IMR-90 (cell line): ENCODE measurements around the gene TNKS1BP1. TPM values are rescaled to one million over a fixed set of nuclear protein-coding genes. Genes with fewer than 3 reads are reported as not detected.

ENCODE experiments used
- ATAC-seq: fragments of 200-7000 bp; cut with Tn5 transposase; 2 replicates; pipeline ENCODE4 v1.9.1; 2020; ENCODE audit warnings: low read depth, mild to moderate bottlenecking, moderate library complexity
- BruUV-seq: library from RNA; stranded (reverse); fragments of 400-500 nt; replicated peaks from 2 replicates; lab custom pipeline; 2021; lab: Mats Ljungman, UMichigan
- CTCF ChIA-PET: fragments of 300-600 bp; formaldehyde crosslinking; extraction: SDS; loops from one replicate; lab custom pipeline; 2021; ENCODE audit warnings: antibody characterized with exemption; lab: Yijun Ruan, JAX
- POLR2A ChIA-PET: fragments of 300-600 bp; sonication (Branson Sonifier 250); formaldehyde crosslinking; loops from one replicate; lab custom pipeline; 2022; ENCODE audit warnings: antibody characterized with exemption; ENCODE audit not compliant: unreplicated experiment; lab: Charles Lee
- DNase-seq: peaks from one replicate; pipeline ENCODE4 v3.0.0; 2013
- H2AFZ ChIP-seq: replicated peaks from 2 replicates; pipeline ENCODE3; 2013; ENCODE audit warnings: low read length, mild to moderate bottlenecking; ENCODE audit not compliant: poor library complexity
- H2AK5ac ChIP-seq: 2 replicates; pipeline ENCODE4 v1.6.1; 2013; ENCODE audit warnings: low read depth, low read length, inconsistent platforms
- H2AK9ac ChIP-seq: replicated peaks from 2 replicates; pipeline ENCODE3; 2013; ENCODE audit warnings: mild to moderate bottlenecking, low read depth, low read length, moderate library complexity; ENCODE audit not compliant: poor library complexity
- H2BK120ac ChIP-seq: 2 replicates; pipeline ENCODE4 v1.6.1; 2013; ENCODE audit warnings: low read depth, low read length, inconsistent platforms
- H2BK15ac ChIP-seq: 3 replicates; pipeline ENCODE4 v1.6.1; 2013; ENCODE audit warnings: low read depth, low read length, inconsistent platforms
- H2BK20ac ChIP-seq: 2 replicates; pipeline ENCODE4 v1.6.1; 2013; ENCODE audit warnings: low read depth, mild to moderate bottlenecking, inconsistent platforms, low read length, moderate library complexity
- H2BK5ac ChIP-seq: 2 replicates; pipeline ENCODE4 v1.6.1; 2013; ENCODE audit warnings: mild to moderate bottlenecking, low read depth, low read length, inconsistent platforms; ENCODE audit not compliant: poor library complexity, severe bottlenecking
- H3K14ac ChIP-seq: replicated peaks from 2 replicates; pipeline ENCODE4 v1.6.1; 2013; ENCODE audit warnings: low read depth, low read length, inconsistent platforms
- H3K18ac ChIP-seq: 2 replicates; pipeline ENCODE4 v1.6.1; 2013; ENCODE audit warnings: low read depth, low read length, control low read depth
- H3K23ac ChIP-seq: 2 replicates; pipeline ENCODE4 v1.6.1; 2013; ENCODE audit warnings: low read depth, low read length, inconsistent platforms
- H3K27ac ChIP-seq: 2 replicates; pipeline ENCODE4 v1.5.1; 2013; ENCODE audit warnings: mild to moderate bottlenecking, control low read depth, low read length; ENCODE audit not compliant: insufficient read depth
- H3K27me3 ChIP-seq: 2 replicates; pipeline ENCODE4 v1.6.1; 2013; ENCODE audit warnings: low read length; ENCODE audit not compliant: control insufficient read depth, insufficient read depth
- H3K36me3 ChIP-seq: 2 replicates; pipeline ENCODE4 v1.6.1; 2013; ENCODE audit warnings: low read length, mixed read lengths; ENCODE audit not compliant: control insufficient read depth, insufficient read depth
- H3K4ac ChIP-seq: 2 replicates; pipeline ENCODE4 v1.6.1; 2013; ENCODE audit warnings: low read depth, low read length, inconsistent platforms
- H3K4me1 ChIP-seq: 2 replicates; pipeline ENCODE4 v1.6.1; 2013; ENCODE audit warnings: low read length, mixed read lengths; ENCODE audit not compliant: control insufficient read depth, insufficient read depth
- H3K4me2 ChIP-seq: 2 replicates; pipeline ENCODE4 v1.6.1; 2013; ENCODE audit warnings: low read depth, mild to moderate bottlenecking, control low read depth, low read length, moderate library complexity
- H3K4me3 ChIP-seq: 2 replicates; pipeline ENCODE4 v1.5.1; 2013; ENCODE audit warnings: low read depth, mild to moderate bottlenecking, control low read depth, low read length, moderate library complexity; ENCODE audit not compliant: insufficient read depth
- H3K56ac ChIP-seq: 2 replicates; pipeline ENCODE4 v1.6.1; 2013; ENCODE audit warnings: low read length, inconsistent platforms; ENCODE audit not compliant: insufficient read depth; ENCODE audit errors: extremely low read depth
- H3K79me1 ChIP-seq, 2 experiments: 2 replicates each; pipeline ENCODE4 v1.6.1; 2013; ENCODE audit warnings: low read length in 2 of 2, inconsistent platforms in 1 of 2, low read depth in 1 of 2
- H3K9ac ChIP-seq: 2 replicates; pipeline ENCODE4 v1.6.1; 2013; ENCODE audit warnings: low read depth, low read length, control low read depth
- H3K9me1 ChIP-seq: 2 replicates; pipeline ENCODE4 v1.6.1; 2013; ENCODE audit warnings: low read length, inconsistent platforms; ENCODE audit not compliant: insufficient read depth
- H3K9me3 ChIP-seq: 2 replicates; pipeline ENCODE4 v1.6.1; 2013; ENCODE audit warnings: low read length; ENCODE audit not compliant: control insufficient read depth, insufficient read depth
- H4K20me1 ChIP-seq: 2 replicates; pipeline ENCODE4 v1.6.1; 2013; ENCODE audit warnings: low read length, inconsistent platforms; ENCODE audit not compliant: insufficient read depth
- H4K5ac ChIP-seq: 2 replicates; pipeline ENCODE4 v1.6.1; 2013; ENCODE audit warnings: mild to moderate bottlenecking, low read depth, low read length, control low read depth
- H4K8ac ChIP-seq, 2 experiments: 2 replicates each; pipeline ENCODE4 v1.6.1; 2013; ENCODE audit warnings: low read depth in 2 of 2, low read length in 2 of 2, control low read depth in 1 of 2, inconsistent platforms in 1 of 2
- H4K91ac ChIP-seq: 2 replicates; pipeline ENCODE4 v1.6.1; 2013; ENCODE audit warnings: low read depth, low read length, inconsistent platforms; ENCODE audit not compliant: insufficient read depth
- CHD1 ChIP-seq: IDR thresholded peaks from 2 replicates; pipeline ENCODE4 v1.6.1; 2012; ENCODE audit warnings: low read depth, low read length, improper control_type of control experiment
- CTCF ChIP-seq: conservative IDR thresholded peaks from 2 replicates; pipeline ENCODE4 v1.5.1; 2012; ENCODE audit warnings: mild to moderate bottlenecking, low read depth, low read length, improper control_type of control experiment
- ELK1 ChIP-seq: fragments of 150-350 bp; IDR thresholded peaks from 2 replicates; pipeline ENCODE4 v1.6.1; 2016; ENCODE audit warnings: low read depth, mild to moderate bottlenecking, low read length, moderate library complexity, borderline replicate concordance
- FOS ChIP-seq: fragments of 150-350 bp; IDR thresholded peaks from 2 replicates; pipeline ENCODE4 v1.6.1; 2016; ENCODE audit warnings: low read depth, low read length
- MAFK ChIP-seq: IDR thresholded peaks from 2 replicates; pipeline ENCODE4 v1.6.1; 2012; ENCODE audit warnings: low read depth, low read length, improper control_type of control experiment
- MAZ ChIP-seq: IDR thresholded peaks from 2 replicates; pipeline ENCODE4 v1.6.1; 2012; ENCODE audit warnings: low read depth, mild to moderate bottlenecking, low read length, improper control_type of control experiment, moderate library complexity, borderline replicate concordance
- MXI1 ChIP-seq: IDR thresholded peaks from 2 replicates; pipeline ENCODE4 v1.6.1; 2012; ENCODE audit warnings: low read depth, mild to moderate bottlenecking, low read length, moderate library complexity, borderline replicate concordance
- NFE2L2 ChIP-seq: fragments of 150-350 bp; IDR thresholded peaks from 2 replicates; pipeline ENCODE4 v1.6.1; 2016; ENCODE audit warnings: low read depth, mild to moderate bottlenecking, low read length
- POLR2A ChIP-seq: IDR thresholded peaks from 2 replicates; pipeline ENCODE4 v1.6.1; 2012; ENCODE audit warnings: mild to moderate bottlenecking, low read depth, low read length
- RAD21 ChIP-seq: IDR thresholded peaks from 2 replicates; pipeline ENCODE4 v1.6.1; 2012; ENCODE audit warnings: low read length, improper control_type of control experiment
- RCOR1 ChIP-seq: IDR thresholded peaks from 2 replicates; pipeline ENCODE4 v1.6.1; 2012; ENCODE audit warnings: mild to moderate bottlenecking, low read length, improper control_type of control experiment; ENCODE audit not compliant: insufficient replicate concordance
- RFX5 ChIP-seq: IDR thresholded peaks from 2 replicates; pipeline ENCODE4 v1.8.0; 2012; ENCODE audit warnings: low read depth, mild to moderate bottlenecking, low read length, moderate library complexity
- SMC3 ChIP-seq: fragments of 150-350 bp; IDR thresholded peaks from 2 replicates; pipeline ENCODE4 v1.6.1; 2016; ENCODE audit warnings: low read depth, mild to moderate bottlenecking, antibody characterized with exemption, low read length, moderate library complexity
- WGBS, 2 experiments: methylation state at CpG; one replicate each; pipeline versions ENCODE4 v1.1.5 to v1.1.7; 2013; ENCODE audit warnings: missing lambda C conversion rate in 2 of 2; ENCODE audit not compliant: insufficient read length in 1 of 2; ENCODE audit errors: extremely low coverage in 2 of 2; 5-methylcytosine and 5-hydroxymethylcytosine counted together
- dilution Hi-C: fragments of 300-500 bp; cut with HindIII; formaldehyde crosslinking; loops from one replicate; pipeline ENCODE4 v1.14.3; 2018; ENCODE audit warnings: low sequenced_read_pairs; ENCODE audit not compliant: unreplicated experiment
- in situ Hi-C: fragments of 300-500 bp; cut with MboI; formaldehyde crosslinking; loops from 3 replicates; pipeline ENCODE4 v1.14.3; 2019; ENCODE audit warnings: low sequenced_read_pairs, inconsistent platforms, mixed read lengths
- intact Hi-C: fragments of 100-400 bp; cut with micrococcal nuclease; formaldehyde crosslinking; loops from 2 replicates; pipeline ENCODE4 v1.10.0; 2022
- polyA plus RNA-seq, 3 experiments: library from polyadenylated mRNA; depleted of rRNA; stranded (reverse); fragments of >200 nt; gene quantifications; 2 replicates each; pipeline ENCODE4 v1.2.3, GENCODE V29; 2012; ENCODE audit warnings: low replicate concordance in 1 of 3
- total RNA-seq: library from RNA; depleted of rRNA; stranded (reverse); fragments of >200 nt; gene quantifications from 2 replicates; pipeline ENCODE4 v1.2.3, GENCODE V29; 2012

TNKS1BP1 gene
- total and polyA plus RNA-seq, 2 of the 4 experiments (the other 2 are of a cell fraction): 31.7 to 71.4 TPM

- no peak overlapping the region for H3K56ac ChIP-seq
- no peaks in the 10 kb centered on the region for H3K27me3 ChIP-seq
- H3K9me1 ChIP-seq: peaks cover 20% of the 10 kb centered on the region
- H3K4ac ChIP-seq: peak overlapping the region; percentile 79
- POLR2A ChIA-PET: interaction anchor here (0.6 kb wide), 1 partner anchor 35 kb away, joined by 5 read pairs; no protein-coding TSS in a partner anchor
- dilution Hi-C loops (no loop called here), intact Hi-C loops (no loop called here), in situ Hi-C loops (no loop called here)
- H4K5ac ChIP-seq: peak overlapping the region; percentile 65
- H3K4me1 ChIP-seq: peaks cover 24% of the 10 kb centered on the region
- WGBS, 2 experiments: 4% methylated on average over 4 of the region's 11 CpGs; no CpG with 5 or more reads in 1 of the 2 experiments
- DNase-seq: peak; percentile 96
- H2AK9ac ChIP-seq: peak overlapping the region; percentile 84
- no TSS peak for BruUV-seq
- no peaks in the 10 kb centered on the region for H3K36me3 ChIP-seq
- H2BK5ac ChIP-seq: peak overlapping the region; percentile 62
- H3K9ac ChIP-seq: peak overlapping the region; percentile 67
- peak overlapping the region; percentile 68; the same call in 2 of the 3 replicates for H2BK15ac ChIP-seq
- no peaks in the 10 kb centered on the region for H3K9me3 ChIP-seq
- H3K23ac ChIP-seq: peak overlapping the region; percentile 85; the same call in 1 of the 2 replicates
- CTCF ChIA-PET: interaction anchor here (1.4 to 1.5 kb wide), 2 partner anchors 11 to 40 kb away, joined by 5 read pairs; no protein-coding TSS in a partner anchor
- H2BK120ac ChIP-seq: peak overlapping the region; percentile 83
- H4K20me1 ChIP-seq: no peaks in the 10 kb centered on the region
- H2BK20ac ChIP-seq: peak overlapping the region; percentile 82
- peak overlapping the region; percentile 80 for H4K91ac ChIP-seq
- peak overlapping the region; percentile 67 for H3K18ac ChIP-seq
- H4K8ac ChIP-seq: peak overlapping the region; percentile 76 to 81
- peak overlapping the region; percentile 37; the same call in 1 of the 2 replicates for H3K4me2 ChIP-seq
- H3K14ac ChIP-seq: peak overlapping the region; percentile 81
- no peaks in the 10 kb centered on the region for H3K79me1 ChIP-seq
- ATAC-seq: peak; percentile 60
- peak overlapping the region; percentile 61 for H3K27ac ChIP-seq
- peak overlapping the region; percentile 88 for H2AFZ ChIP-seq
- peak overlapping the region; percentile 54; the same call in 1 of the 2 replicates for H2AK5ac ChIP-seq
- no peak overlapping the region for H3K4me3 ChIP-seq
- no peak for TF ChIP-seq RFX5
- TF ChIP-seq CHD1: no peak
- no peak for TF ChIP-seq CTCF
- TF ChIP-seq MAFK: no peak
- no peak for TF ChIP-seq MXI1
- peak; percentile 65 for TF ChIP-seq FOS
- no peak for TF ChIP-seq RCOR1
- no peak for TF ChIP-seq RAD21
- no peak for TF ChIP-seq ELK1
- TF ChIP-seq POLR2A: peak; percentile 25; the same call in 1 of the 2 replicates
- TF ChIP-seq SMC3: peak; percentile 4; the same call in 1 of the 2 replicates
- peak; percentile 48; the same call in 1 of the 2 replicates for TF ChIP-seq MAZ
- no peak for TF ChIP-seq NFE2L2
Observed at GRCh38 chr11:57288771-57289579, 35.8 kb downstream of the TNKS1BP1 start.
